Psoas muscle (tissue), 8 donors: ENCODE measurements around the gene SF3A2. TPM values are rescaled to one million over a fixed set of nuclear protein-coding genes. Genes with fewer than 3 reads are reported as not detected.
A peak's percentile ranks its signal among the peaks of the same experiment; 100 is the strongest.

Source experiments
- ATAC-seq, 4 donors: fragments of 200-7000 bp; cut with Tn5 transposase; one replicate each; pipeline ENCODE4 v1.9.1; 2020; ENCODE audit warnings: moderate library complexity in 3 of 4, mild to moderate bottlenecking in 2 of 4
- DNase-seq, 2 donors: peaks; one replicate each; pipeline ENCODE4 v3.0.0-alpha.2; 2020
- H3K27ac ChIP-seq: fragments of 200-600 bp; one replicate; pipeline ENCODE4 v1.8.0; 2022
- H3K27me3 ChIP-seq, 3 donors: fragments of 200-600 bp in 1 of 3; one replicate each; pipeline versions ENCODE4 v1.6.1 to v1.8.0; 2013 to 2022; ENCODE audit warnings: low read length in 2 of 3, mild to moderate bottlenecking in 2 of 3, moderate library complexity in 1 of 3; ENCODE audit not compliant: insufficient read depth in 3 of 3
- H3K36me3 ChIP-seq, 2 donors: fragments of 200-600 bp in 1 of 2; one replicate each; pipeline versions ENCODE4 v1.6.1 to v1.8.0; 2013 to 2022; ENCODE audit warnings: low read depth in 1 of 2, mild to moderate bottlenecking in 1 of 2, moderate library complexity in 1 of 2; ENCODE audit not compliant: insufficient read depth in 1 of 2
- H3K4me1 ChIP-seq: fragments of 200-600 bp; one replicate; pipeline ENCODE4 v1.8.0; 2022
- H3K4me3 ChIP-seq: fragments of 200-600 bp; one replicate; pipeline ENCODE4 v1.8.0; 2022; ENCODE audit warnings: mild to moderate bottlenecking
- H3K9me3 ChIP-seq: fragments of 200-600 bp; one replicate; pipeline ENCODE4 v1.8.0; 2022
- WGBS, 3 donors: extraction: QIAGEN DNeasy Blood & Tissue Kit; methylation state at CpG; one replicate each; pipeline versions ENCODE4 v1.1.6 to v1.1.7; 2013; 5-methylcytosine and 5-hydroxymethylcytosine counted together
- intact Hi-C, 2 donors: fragments of 100-400 bp; cut with DNase I; formaldehyde crosslinking; loops; one replicate each; pipeline versions ENCODE4 v1.11.0 to v1.14.2; 2022
- polyA plus RNA-seq, 3 donors: library from polyadenylated mRNA; stranded (reverse); fragments of 200-250 nt; gene quantifications; one replicate each; pipeline ENCODE4 v1.2.3, GENCODE V29; 2013
- total RNA-seq, 4 donors: library from RNA; stranded (reverse); fragmentation: NEBNext Ultra II Directional in 2 of 4; extraction: Animal tissue kit (Norgen Biotek cat#: 25700) in 2 of 4; gene quantifications; one replicate each; pipeline versions ENCODE4 v1.2.1 to v1.2.4, GENCODE V29; 2021 to 2023
- TF ChIP-seq, protein P1 (sequence below): fragments of 200-600 bp; IDR thresholded peaks from one replicate; pipeline ENCODE4 v1.8.0; 2022; ENCODE audit warnings: antibody characterized with exemption
- donor health status: healthy with polysubstance abuse.
- donor health status: DM: no; HTN: no; CAD: no; lungs with moderate emphysema.
- donor health status: Bipolar disorder and iron deficiency.
- donor health status: healthy.
- donor health status: DM: yes; HTN: yes; CAD: no.
- donor health status: DM: no; HTN: no; CAD: no.
- donor health status: DM: no; HTN: no; CAD: no.
- donor health status: DM: yes; HTN: yes; CAD: no.

SF3A2 gene
- total and polyA plus RNA-seq, 7 donors, result 25.9 to 46.8 (median 33.6) TPM

GRCh38 chr19:2212861-2213711 lies 23.5 kb upstream of the SF3A2 start:
- no peaks in the 10 kb centered on the region for H3K4me1 ChIP-seq
- TF ChIP-seq, protein P1, sequence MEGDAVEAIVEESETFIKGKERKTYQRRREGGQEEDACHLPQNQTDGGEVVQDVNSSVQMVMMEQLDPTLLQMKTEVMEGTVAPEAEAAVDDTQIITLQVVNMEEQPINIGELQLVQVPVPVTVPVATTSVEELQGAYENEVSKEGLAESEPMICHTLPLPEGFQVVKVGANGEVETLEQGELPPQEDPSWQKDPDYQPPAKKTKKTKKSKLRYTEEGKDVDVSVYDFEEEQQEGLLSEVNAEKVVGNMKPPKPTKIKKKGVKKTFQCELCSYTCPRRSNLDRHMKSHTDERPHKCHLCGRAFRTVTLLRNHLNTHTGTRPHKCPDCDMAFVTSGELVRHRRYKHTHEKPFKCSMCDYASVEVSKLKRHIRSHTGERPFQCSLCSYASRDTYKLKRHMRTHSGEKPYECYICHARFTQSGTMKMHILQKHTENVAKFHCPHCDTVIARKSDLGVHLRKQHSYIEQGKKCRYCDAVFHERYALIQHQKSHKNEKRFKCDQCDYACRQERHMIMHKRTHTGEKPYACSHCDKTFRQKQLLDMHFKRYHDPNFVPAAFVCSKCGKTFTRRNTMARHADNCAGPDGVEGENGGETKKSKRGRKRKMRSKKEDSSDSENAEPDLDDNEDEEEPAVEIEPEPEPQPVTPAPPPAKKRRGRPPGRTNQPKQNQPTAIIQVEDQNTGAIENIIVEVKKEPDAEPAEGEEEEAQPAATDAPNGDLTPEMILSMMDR, result no peak
- DNase-seq (no peak), ATAC-seq (peak in 1 of 4 donors; percentile 3)
- no peaks in the 10 kb centered on the region for H3K27me3 ChIP-seq
- H3K4me3 ChIP-seq, result no peak overlapping the region
- WGBS, 3 donors, result 79 to 87% (median 81%) methylated on average over 21 of the region's 21 CpGs
- H3K36me3 ChIP-seq, result peaks cover 0 to 95% of the 10 kb centered on the region in 2 donors
- H3K27ac ChIP-seq, result no peak overlapping the region
- intact Hi-C loops, result no loop called here
- no peaks in the 10 kb centered on the region for H3K9me3 ChIP-seq

DNA sequence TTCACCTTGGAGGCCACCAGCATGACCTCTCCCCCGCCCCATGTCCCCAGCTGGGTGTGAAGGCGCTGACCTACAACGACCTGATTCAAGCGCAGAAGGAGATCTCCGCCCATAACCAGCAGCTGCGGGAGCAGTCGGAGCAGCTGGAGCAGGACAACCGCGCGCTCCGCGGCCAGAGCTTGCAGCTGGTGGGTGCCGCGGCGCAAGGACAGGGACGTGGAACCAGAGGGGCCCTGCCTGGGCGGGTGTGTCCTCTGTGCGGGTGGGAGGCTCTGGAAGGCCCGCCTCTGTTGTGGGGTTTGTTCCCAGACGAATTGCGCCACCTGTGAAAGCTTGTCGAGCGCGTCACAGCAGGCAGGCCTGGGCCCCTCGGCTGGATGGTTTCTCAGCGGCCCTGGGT lies 22.8 kb upstream of the SF3A2 start:
- H3K27ac ChIP-seq, result no peak overlapping the region
- DNase-seq, result peak in 1 of 2 donors; percentile 71
- peaks cover 0 to 92% of the 10 kb centered on the region in 2 donors for H3K36me3 ChIP-seq

GRCh38 chr19:2214251-2214650 lies 22.4 kb upstream of the SF3A2 start:
- WGBS, 3 donors, result 63 to 74% (median 66%) methylated on average over 17 of the region's 17 CpGs
- ATAC-seq, result peak in 1 of 4 donors; percentile 11
- H3K27ac ChIP-seq, result no peak overlapping the region

More for the DNA sequence above, 22.8 kb upstream of the SF3A2 start:
- Histone ChIP-seq H3K4me1 (no peaks in the 10 kb centered on the region), H3K4me3 (no peak overlapping the region), H3K9me3 (no peaks in the 10 kb centered on the region), H3K27me3 (no peaks in the 10 kb centered on the region)
- intact Hi-C loops, result no loop called here
- ATAC-seq, result peak; percentile 34 to 51 (median 48)
- WGBS, 3 donors, result 58 to 70% (median 61%) methylated on average over 23 to 26 of the region's 26 CpGs
- TF ChIP-seq, protein P1, result no peak

DNA sequence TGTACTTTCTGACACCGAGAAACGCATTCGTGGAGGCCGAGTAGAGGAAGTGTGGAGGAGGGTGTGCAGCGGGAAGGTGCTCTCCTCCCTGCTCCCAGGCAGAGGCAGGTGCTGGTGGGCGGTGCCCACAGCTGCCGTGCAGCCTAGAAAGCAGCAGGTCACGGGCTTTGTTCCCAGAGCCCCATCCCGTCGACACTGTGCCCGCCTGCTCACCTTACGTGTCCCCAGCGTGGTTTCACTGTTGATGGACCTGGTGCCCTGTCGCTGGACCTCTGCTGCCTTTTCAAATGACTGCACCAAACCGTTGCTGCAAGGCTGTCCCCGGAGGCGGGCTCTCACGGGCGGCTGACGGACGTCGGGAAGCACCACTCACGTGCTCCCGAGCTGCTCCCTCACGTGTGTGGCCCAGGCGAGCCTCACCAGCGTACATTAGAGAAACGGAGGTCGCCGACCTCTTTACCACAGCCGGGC lies 21.3 kb upstream of the SF3A2 start:
- Histone ChIP-seq H3K36me3 (peaks cover 0 to 98% of the 10 kb centered on the region in 2 donors), H3K9me3 (no peaks in the 10 kb centered on the region), H3K4me3 (no peak overlapping the region), H3K27me3 (no peaks in the 10 kb centered on the region), H3K27ac (no peak overlapping the region), H3K4me1 (no peaks in the 10 kb centered on the region)
- ATAC-seq (no peak), DNase-seq (no peak)
- TF ChIP-seq, protein P1, result no peak
- WGBS, 3 donors, result 83 to 85% (median 84%) methylated on average over 31 of the region's 31 CpGs
- intact Hi-C loops, result no loop called here

More at GRCh38 chr19:2214251-2214650, 22.4 kb upstream of the SF3A2 start:
- TF ChIP-seq, protein P1, result no peak
- intact Hi-C loops, result no loop called here
- H3K27me3 ChIP-seq, result no peaks in the 10 kb centered on the region
- no peaks in the 10 kb centered on the region for H3K4me1 ChIP-seq
- H3K4me3 ChIP-seq, result no peak overlapping the region
- no peak for DNase-seq
- H3K9me3 ChIP-seq, result no peaks in the 10 kb centered on the region
- H3K36me3 ChIP-seq, result peaks cover 0 to 95% of the 10 kb centered on the region in 2 donors
